WTC11 (cell line): ENCODE data around the gene ADIPOR2. TPM values are rescaled to one million over a fixed set of nuclear protein-coding genes. Genes with fewer than 3 reads are reported as not detected.

Experiments used
- ATAC-seq: fragments of 200-7000 bp; cut with Tn5 transposase; 2 replicates; pipeline ENCODE4 v1.10.0; 2021; ENCODE audit warnings: mild to moderate bottlenecking, moderate library complexity
- CTCF ChIA-PET: fragments of 300-600 bp; sonication (Branson Sonifier 250); formaldehyde crosslinking; loops from one replicate; lab custom pipeline; 2021; ENCODE audit warnings: antibody characterized with exemption; lab: Charles Lee
- POLR2A ChIA-PET: fragments of 350-600 bp; sonication (Branson Sonifier 250); formaldehyde crosslinking; loops from one replicate; lab custom pipeline; 2021; ENCODE audit warnings: antibody characterized with exemption; lab: Charles Lee
- DNase-seq: peaks from one replicate; pipeline ENCODE4 v3.0.0; 2021; ENCODE audit warnings: low spot score
- H3K27ac Mint-ChIP-seq: 2 replicates; pipeline ENCODE4 v1.8.0; 2021; ENCODE audit warnings: mixed read lengths
- H3K27me3 Mint-ChIP-seq: 2 replicates; pipeline ENCODE4 v1.8.0; 2021; ENCODE audit warnings: low read depth, mild to moderate bottlenecking, moderate library complexity, mixed read lengths
- H3K36me3 Mint-ChIP-seq: 2 replicates; pipeline ENCODE4 v1.8.0; 2021; ENCODE audit warnings: mixed read lengths
- H3K4me1 Mint-ChIP-seq: 2 replicates; pipeline ENCODE4 v1.8.0; 2022; ENCODE audit warnings: mixed read lengths
- H3K4me3 Mint-ChIP-seq: 2 replicates; pipeline ENCODE4 v1.8.0; 2021; ENCODE audit warnings: mild to moderate bottlenecking, moderate library complexity, mixed read lengths
- H3K9me3 Mint-ChIP-seq: 2 replicates; pipeline ENCODE4 v1.8.0; 2021; ENCODE audit warnings: mixed read lengths
- EMX1 ChIP-seq: fragments of 250-450 bp; sonication (Bioruptor Pico); IDR thresholded peaks from 2 replicates; pipeline ENCODE4 v1.8.0; 2021; ENCODE audit warnings: mild to moderate bottlenecking
- FOXP1 ChIP-seq: sonication (generic); formaldehyde crosslinking; IDR thresholded peaks from 2 replicates; pipeline ENCODE4 v1.8.0; 2022; ENCODE audit warnings: missing genetic modification reagents, mild to moderate bottlenecking, moderate library complexity, borderline replicate concordance
- IRF2 ChIP-seq: sonication (generic); formaldehyde crosslinking; IDR thresholded peaks from 2 replicates; pipeline ENCODE4 v1.8.0; 2022; ENCODE audit warnings: low read depth, missing genetic modification reagents, borderline replicate concordance
- MXD4 ChIP-seq: fragments of 250-450 bp; sonication (Bioruptor Pico); IDR thresholded peaks from 2 replicates; pipeline ENCODE4 v1.8.0; 2021; ENCODE audit warnings: mild to moderate bottlenecking, moderate library complexity, borderline replicate concordance
- NFE2L1 ChIP-seq: sonication (generic); formaldehyde crosslinking; IDR thresholded peaks from 2 replicates; pipeline ENCODE4 v1.8.1; 2023; ENCODE audit warnings: missing genetic modification reagents
- NR1H2 ChIP-seq: sonication (generic); formaldehyde crosslinking; IDR thresholded peaks from 2 replicates; pipeline ENCODE4 v1.9.0; 2021; ENCODE audit warnings: mild to moderate bottlenecking, moderate library complexity, missing genetic modification reagents
- NR3C1 ChIP-seq: sonication (generic); formaldehyde crosslinking; conservative IDR thresholded peaks from 2 replicates; pipeline ENCODE4 v1.8.1; 2023; ENCODE audit warnings: low read depth, mild to moderate bottlenecking, missing genetic modification reagents
- PRRX2 ChIP-seq: fragments of 250-450 bp; sonication (Bioruptor Pico); IDR thresholded peaks from 2 replicates; pipeline ENCODE4 v1.8.0; 2021; ENCODE audit warnings: mild to moderate bottlenecking
- RELA ChIP-seq: sonication (generic); formaldehyde crosslinking; IDR thresholded peaks from 2 replicates; pipeline ENCODE4 v1.8.1; 2022; ENCODE audit warnings: missing genetic modification reagents, mild to moderate bottlenecking, borderline replicate concordance
- TEAD1 ChIP-seq: sonication (generic); formaldehyde crosslinking; IDR thresholded peaks from 2 replicates; pipeline ENCODE4 v1.8.0; 2022; ENCODE audit warnings: mild to moderate bottlenecking, missing genetic modification reagents
- ZNF138 ChIP-seq: sonication (generic); formaldehyde crosslinking; conservative IDR thresholded peaks from 2 replicates; pipeline ENCODE4 v1.8.1; 2022; ENCODE audit warnings: mild to moderate bottlenecking, moderate library complexity, missing genetic modification reagents
- ZNF219 ChIP-seq: sonication (generic); formaldehyde crosslinking; IDR thresholded peaks from 2 replicates; pipeline ENCODE4 v1.8.0; 2023; ENCODE audit warnings: missing genetic modification reagents, mild to moderate bottlenecking, borderline replicate concordance
- ZNF423 ChIP-seq: fragments of 250-450 bp; sonication (Bioruptor Pico); IDR thresholded peaks from 2 replicates; pipeline ENCODE4 v2.1.2; 2022; ENCODE audit warnings: mild to moderate bottlenecking, moderate library complexity
- total RNA-seq: library from RNA; stranded (reverse); gene quantifications from 3 replicates; pipeline ENCODE4 v1.2.3, GENCODE V29; 2021
- TF ChIP-seq, protein P1 (sequence below): sonication (generic); formaldehyde crosslinking; IDR thresholded peaks from 2 replicates; pipeline ENCODE4 v1.8.1; 2022; ENCODE audit warnings: low read depth, missing genetic modification reagents, borderline replicate concordance
- TF ChIP-seq, protein P2 (sequence below): sonication (generic); formaldehyde crosslinking; IDR thresholded peaks from 2 replicates; pipeline ENCODE4 v1.8.1; 2023; ENCODE audit warnings: mild to moderate bottlenecking, moderate library complexity, missing genetic modification reagents
- TF ChIP-seq, protein P3 (sequence below): sonication (generic); formaldehyde crosslinking; IDR thresholded peaks from 2 replicates; pipeline ENCODE4 v1.8.0; 2023; ENCODE audit warnings: missing genetic modification reagents
- TF ChIP-seq, protein P4 (sequence below): sonication (generic); formaldehyde crosslinking; IDR thresholded peaks from 2 replicates; pipeline ENCODE4 v1.8.1; 2023; ENCODE audit warnings: mild to moderate bottlenecking, missing genetic modification reagents
- TF ChIP-seq, protein P5 (sequence below): sonication (generic); formaldehyde crosslinking; IDR thresholded peaks from 2 replicates; pipeline ENCODE4 v1.8.0; 2022; ENCODE audit warnings: mild to moderate bottlenecking, missing genetic modification reagents
- TF ChIP-seq, protein P6 (sequence below): sonication (generic); formaldehyde crosslinking; IDR thresholded peaks from 2 replicates; pipeline ENCODE4 v1.8.1; 2022; ENCODE audit warnings: missing genetic modification reagents, borderline replicate concordance
- TF ChIP-seq, protein P7 (sequence below): fragments of 250-450 bp; sonication (Bioruptor Pico); IDR thresholded peaks from 2 replicates; pipeline ENCODE4 v1.9.0; 2021; ENCODE audit warnings: mild to moderate bottlenecking
- TF ChIP-seq, protein P8 (sequence below): fragments of 250-450 bp; sonication (Bioruptor Pico); IDR thresholded peaks from 2 replicates; pipeline ENCODE4 v1.9.0; 2021; ENCODE audit warnings: moderate library complexity, mild to moderate bottlenecking, inconsistent platforms, borderline replicate concordance
- TF ChIP-seq, protein P9 (sequence below): sonication (generic); formaldehyde crosslinking; IDR thresholded peaks from 2 replicates; pipeline ENCODE4 v1.8.0; 2022; ENCODE audit warnings: mild to moderate bottlenecking, missing genetic modification reagents
- TF ChIP-seq, protein P10 (sequence below): sonication (generic); formaldehyde crosslinking; IDR thresholded peaks from 2 replicates; pipeline ENCODE4 v1.8.0; 2022; ENCODE audit warnings: mild to moderate bottlenecking, missing genetic modification reagents

The ADIPOR2 gene
- total RNA-seq, 1 experiment from 2014 or later = 38.4 TPM

DNA sequence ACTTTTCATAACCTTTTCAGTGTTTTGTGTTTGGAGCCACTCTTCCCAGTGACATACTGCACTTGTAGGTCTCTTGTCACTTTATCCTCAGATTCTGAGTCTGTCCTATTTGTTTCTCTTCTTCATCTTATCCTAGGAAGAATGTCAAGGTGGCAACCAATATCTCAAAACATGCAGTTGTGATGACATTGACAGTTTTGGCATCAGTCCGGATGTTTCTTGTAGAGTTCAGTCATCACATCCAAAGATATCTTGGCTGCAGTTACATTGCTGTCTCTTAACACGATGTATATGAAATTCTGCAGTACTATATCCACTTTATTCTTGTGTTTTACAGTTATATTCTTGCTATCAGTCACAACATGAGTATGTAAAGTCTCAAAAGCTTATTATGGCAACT is 6.4 kb downstream of the ADIPOR2 start (continued):
- TF ChIP-seq, protein P1, sequence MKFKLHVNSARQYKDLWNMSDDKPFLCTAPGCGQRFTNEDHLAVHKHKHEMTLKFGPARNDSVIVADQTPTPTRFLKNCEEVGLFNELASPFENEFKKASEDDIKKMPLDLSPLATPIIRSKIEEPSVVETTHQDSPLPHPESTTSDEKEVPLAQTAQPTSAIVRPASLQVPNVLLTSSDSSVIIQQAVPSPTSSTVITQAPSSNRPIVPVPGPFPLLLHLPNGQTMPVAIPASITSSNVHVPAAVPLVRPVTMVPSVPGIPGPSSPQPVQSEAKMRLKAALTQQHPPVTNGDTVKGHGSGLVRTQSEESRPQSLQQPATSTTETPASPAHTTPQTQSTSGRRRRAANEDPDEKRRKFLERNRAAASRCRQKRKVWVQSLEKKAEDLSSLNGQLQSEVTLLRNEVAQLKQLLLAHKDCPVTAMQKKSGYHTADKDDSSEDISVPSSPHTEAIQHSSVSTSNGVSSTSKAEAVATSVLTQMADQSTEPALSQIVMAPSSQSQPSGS (CRISPR knock-in tag) = no peak
- TF ChIP-seq NR3C1 (CRISPR knock-in tag) = no peak
- TF ChIP-seq, protein P2, sequence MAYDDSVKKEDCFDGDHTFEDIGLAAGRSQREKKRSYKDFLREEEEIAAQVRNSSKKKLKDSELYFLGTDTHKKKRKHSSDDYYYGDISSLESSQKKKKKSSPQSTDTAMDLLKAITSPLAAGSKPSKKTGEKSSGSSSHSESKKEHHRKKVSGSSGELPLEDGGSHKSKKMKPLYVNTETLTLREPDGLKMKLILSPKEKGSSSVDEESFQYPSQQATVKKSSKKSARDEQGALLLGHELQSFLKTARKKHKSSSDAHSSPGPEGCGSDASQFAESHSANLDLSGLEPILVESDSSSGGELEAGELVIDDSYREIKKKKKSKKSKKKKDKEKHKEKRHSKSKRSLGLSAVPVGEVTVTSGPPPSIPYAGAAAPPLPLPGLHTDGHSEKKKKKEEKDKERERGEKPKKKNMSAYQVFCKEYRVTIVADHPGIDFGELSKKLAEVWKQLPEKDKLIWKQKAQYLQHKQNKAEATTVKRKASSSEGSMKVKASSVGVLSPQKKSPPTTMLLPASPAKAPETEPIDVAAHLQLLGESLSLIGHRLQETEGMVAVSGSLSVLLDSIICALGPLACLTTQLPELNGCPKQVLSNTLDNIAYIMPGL (CRISPR knock-in tag) = no peak
- TF ChIP-seq RELA (CRISPR knock-in tag) = no peak
- TF ChIP-seq, protein P3, sequence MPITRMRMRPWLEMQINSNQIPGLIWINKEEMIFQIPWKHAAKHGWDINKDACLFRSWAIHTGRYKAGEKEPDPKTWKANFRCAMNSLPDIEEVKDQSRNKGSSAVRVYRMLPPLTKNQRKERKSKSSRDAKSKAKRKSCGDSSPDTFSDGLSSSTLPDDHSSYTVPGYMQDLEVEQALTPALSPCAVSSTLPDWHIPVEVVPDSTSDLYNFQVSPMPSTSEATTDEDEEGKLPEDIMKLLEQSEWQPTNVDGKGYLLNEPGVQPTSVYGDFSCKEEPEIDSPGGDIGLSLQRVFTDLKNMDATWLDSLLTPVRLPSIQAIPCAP (CRISPR knock-in tag) = no peak

DNA sequence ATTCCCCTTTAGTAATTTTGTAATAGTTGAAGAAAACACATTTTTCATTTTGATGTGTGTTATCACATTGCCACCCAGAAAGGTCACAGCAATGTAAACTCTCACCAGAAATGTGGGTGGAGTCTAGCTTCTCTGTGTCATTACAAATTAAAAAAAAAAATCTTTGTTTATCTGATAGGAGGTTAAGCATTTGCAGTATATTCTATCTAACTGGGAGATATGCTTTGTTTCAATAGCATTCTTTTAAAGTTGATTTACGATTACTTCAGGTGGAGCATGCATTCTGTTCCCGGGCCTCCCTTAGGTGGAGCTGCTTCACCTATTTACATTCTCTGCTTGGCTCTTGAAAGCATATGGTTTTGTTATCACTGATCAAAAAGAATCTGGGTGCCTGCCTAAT is 7.8 kb downstream of the ADIPOR2 start:
- ATAC-seq (no peak), DNase-seq (no peak)
- Mint-ChIP-seq H3K4me1 (peaks cover 18% of the 10 kb centered on the region), H3K9me3 (peaks cover 3% of the 10 kb centered on the region; the same call in 1 of the 2 replicates), H3K36me3 (peaks cover 11% of the 10 kb centered on the region), H3K27ac (no peak overlapping the region), H3K4me3 (no peak overlapping the region), H3K27me3 (no peaks in the 10 kb centered on the region)
- ChIA-PET CTCF (interaction anchor here (0.6 to 3.9 kb wide), 4 partner anchors 40 to 92 kb away, joined by 3 to 27 read pairs (median 4); no protein-coding TSS in a partner anchor), POLR2A (no interaction called here)
- TF ChIP-seq TEAD1 (CRISPR knock-in tag) (no peak), IRF2 (CRISPR knock-in tag) (no peak), FOXP1 (no peak), PRRX2 (CRISPR knock-in tag) (no peak), NR1H2 (CRISPR knock-in tag) (no peak), MXD4 (CRISPR knock-in tag) (no peak), ZNF219 (CRISPR knock-in tag) (no peak), NFE2L1 (no peak), EMX1 (CRISPR knock-in tag) (no peak), ZNF138 (no peak), ZNF423 (CRISPR knock-in tag) (no peak)
- TF ChIP-seq, protein P4, sequence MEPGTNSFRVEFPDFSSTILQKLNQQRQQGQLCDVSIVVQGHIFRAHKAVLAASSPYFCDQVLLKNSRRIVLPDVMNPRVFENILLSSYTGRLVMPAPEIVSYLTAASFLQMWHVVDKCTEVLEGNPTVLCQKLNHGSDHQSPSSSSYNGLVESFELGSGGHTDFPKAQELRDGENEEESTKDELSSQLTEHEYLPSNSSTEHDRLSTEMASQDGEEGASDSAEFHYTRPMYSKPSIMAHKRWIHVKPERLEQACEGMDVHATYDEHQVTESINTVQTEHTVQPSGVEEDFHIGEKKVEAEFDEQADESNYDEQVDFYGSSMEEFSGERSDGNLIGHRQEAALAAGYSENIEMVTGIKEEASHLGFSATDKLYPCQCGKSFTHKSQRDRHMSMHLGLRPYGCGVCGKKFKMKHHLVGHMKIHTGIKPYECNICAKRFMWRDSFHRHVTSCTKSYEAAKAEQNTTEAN (CRISPR knock-in tag) = no peak
- TF ChIP-seq, protein P5, sequence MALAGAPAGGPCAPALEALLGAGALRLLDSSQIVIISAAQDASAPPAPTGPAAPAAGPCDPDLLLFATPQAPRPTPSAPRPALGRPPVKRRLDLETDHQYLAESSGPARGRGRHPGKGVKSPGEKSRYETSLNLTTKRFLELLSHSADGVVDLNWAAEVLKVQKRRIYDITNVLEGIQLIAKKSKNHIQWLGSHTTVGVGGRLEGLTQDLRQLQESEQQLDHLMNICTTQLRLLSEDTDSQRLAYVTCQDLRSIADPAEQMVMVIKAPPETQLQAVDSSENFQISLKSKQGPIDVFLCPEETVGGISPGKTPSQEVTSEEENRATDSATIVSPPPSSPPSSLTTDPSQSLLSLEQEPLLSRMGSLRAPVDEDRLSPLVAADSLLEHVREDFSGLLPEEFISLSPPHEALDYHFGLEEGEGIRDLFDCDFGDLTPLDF (CRISPR knock-in tag) = no peak
- TF ChIP-seq, protein P6, sequence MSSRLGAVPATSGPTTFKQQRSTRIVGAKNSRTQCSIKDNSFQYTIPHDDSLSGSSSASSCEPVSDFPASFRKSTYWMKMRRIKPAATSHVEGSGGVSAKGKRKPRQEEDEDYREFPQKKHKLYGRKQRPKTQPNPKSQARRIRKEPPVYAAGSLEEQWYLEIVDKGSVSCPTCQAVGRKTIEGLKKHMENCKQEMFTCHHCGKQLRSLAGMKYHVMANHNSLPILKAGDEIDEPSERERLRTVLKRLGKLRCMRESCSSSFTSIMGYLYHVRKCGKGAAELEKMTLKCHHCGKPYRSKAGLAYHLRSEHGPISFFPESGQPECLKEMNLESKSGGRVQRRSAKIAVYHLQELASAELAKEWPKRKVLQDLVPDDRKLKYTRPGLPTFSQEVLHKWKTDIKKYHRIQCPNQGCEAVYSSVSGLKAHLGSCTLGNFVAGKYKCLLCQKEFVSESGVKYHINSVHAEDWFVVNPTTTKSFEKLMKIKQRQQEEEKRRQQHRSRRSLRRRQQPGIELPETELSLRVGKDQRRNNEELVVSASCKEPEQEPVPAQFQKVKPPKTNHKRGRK (CRISPR knock-in tag) = no peak
- TF ChIP-seq, protein P7, sequence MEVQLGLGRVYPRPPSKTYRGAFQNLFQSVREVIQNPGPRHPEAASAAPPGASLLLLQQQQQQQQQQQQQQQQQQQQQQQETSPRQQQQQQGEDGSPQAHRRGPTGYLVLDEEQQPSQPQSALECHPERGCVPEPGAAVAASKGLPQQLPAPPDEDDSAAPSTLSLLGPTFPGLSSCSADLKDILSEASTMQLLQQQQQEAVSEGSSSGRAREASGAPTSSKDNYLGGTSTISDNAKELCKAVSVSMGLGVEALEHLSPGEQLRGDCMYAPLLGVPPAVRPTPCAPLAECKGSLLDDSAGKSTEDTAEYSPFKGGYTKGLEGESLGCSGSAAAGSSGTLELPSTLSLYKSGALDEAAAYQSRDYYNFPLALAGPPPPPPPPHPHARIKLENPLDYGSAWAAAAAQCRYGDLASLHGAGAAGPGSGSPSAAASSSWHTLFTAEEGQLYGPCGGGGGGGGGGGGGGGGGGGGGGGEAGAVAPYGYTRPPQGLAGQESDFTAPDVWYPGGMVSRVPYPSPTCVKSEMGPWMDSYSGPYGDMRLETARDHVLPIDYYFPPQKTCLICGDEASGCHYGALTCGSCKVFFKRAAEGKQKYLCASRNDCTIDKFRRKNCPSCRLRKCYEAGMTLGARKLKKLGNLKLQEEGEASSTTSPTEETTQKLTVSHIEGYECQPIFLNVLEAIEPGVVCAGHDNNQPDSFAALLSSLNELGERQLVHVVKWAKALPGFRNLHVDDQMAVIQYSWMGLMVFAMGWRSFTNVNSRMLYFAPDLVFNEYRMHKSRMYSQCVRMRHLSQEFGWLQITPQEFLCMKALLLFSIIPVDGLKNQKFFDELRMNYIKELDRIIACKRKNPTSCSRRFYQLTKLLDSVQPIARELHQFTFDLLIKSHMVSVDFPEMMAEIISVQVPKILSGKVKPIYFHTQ (CRISPR knock-in tag) = no peak
- TF ChIP-seq, protein P8, sequence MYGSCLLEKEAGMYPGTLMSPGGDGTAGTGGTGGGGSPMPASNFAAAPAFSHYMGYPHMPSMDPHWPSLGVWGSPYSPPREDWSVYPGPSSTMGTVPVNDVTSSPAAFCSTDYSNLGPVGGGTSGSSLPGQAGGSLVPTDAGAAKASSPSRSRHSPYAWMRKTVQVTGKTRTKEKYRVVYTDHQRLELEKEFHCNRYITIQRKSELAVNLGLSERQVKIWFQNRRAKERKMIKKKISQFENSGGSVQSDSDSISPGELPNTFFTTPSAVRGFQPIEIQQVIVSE (CRISPR knock-in tag) = no peak
- TF ChIP-seq, protein P9, sequence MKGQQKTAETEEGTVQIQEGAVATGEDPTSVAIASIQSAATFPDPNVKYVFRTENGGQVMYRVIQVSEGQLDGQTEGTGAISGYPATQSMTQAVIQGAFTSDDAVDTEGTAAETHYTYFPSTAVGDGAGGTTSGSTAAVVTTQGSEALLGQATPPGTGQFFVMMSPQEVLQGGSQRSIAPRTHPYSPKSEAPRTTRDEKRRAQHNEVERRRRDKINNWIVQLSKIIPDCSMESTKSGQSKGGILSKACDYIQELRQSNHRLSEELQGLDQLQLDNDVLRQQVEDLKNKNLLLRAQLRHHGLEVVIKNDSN (CRISPR knock-in tag) = no peak
- TF ChIP-seq, protein P10, sequence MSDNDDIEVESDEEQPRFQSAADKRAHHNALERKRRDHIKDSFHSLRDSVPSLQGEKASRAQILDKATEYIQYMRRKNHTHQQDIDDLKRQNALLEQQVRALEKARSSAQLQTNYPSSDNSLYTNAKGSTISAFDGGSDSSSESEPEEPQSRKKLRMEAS (CRISPR knock-in tag) = no peak
